ENCODE data around the gene NBPF12. TPM values are rescaled to one million over a fixed set of nuclear protein-coding genes. Genes with fewer than 3 reads are reported as not detected.
"Not testable (repeated sequence)": the region's sequence is repeated elsewhere in the genome, so short reads cannot be mapped to it uniquely, and the experiment has no call there.

NBPF12 gene, protein sequence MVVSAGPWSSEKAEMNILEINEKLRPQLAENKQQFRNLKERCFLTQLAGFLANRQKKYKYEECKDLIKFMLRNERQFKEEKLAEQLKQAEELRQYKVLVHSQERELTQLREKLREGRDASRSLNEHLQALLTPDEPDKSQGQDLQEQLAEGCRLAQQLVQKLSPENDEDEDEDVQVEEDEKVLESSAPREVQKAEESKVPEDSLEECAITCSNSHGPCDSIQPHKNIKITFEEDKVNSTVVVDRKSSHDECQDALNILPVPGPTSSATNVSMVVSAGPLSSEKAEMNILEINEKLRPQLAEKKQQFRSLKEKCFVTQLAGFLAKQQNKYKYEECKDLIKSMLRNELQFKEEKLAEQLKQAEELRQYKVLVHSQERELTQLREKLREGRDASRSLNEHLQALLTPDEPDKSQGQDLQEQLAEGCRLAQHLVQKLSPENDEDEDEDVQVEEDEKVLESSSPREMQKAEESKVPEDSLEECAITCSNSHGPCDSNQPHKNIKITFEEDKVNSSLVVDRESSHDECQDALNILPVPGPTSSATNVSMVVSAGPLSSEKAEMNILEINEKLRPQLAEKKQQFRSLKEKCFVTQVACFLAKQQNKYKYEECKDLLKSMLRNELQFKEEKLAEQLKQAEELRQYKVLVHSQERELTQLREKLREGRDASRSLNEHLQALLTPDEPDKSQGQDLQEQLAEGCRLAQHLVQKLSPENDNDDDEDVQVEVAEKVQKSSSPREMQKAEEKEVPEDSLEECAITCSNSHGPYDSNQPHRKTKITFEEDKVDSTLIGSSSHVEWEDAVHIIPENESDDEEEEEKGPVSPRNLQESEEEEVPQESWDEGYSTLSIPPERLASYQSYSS (N-terminal part only)
- polyA plus RNA-seq (ENCODE audit: insufficient read length in 10 of 10): 10 to 100 TPM in 7 of 10 donors, 1 to 10 TPM in 3; 6.1 to 20.3 (median 12.1) TPM
- long read RNA-seq, donor 1: 0 reads
- long read RNA-seq, donor 2: 0 reads
- long read RNA-seq, donor 3: 0 reads
- long read RNA-seq, donor 4: 0 reads
- long read RNA-seq, donor 5: 0 reads
- long read RNA-seq, donor 6: 0 reads
- long read RNA-seq, donor 7: 0 reads
- long read RNA-seq, donor 8: 0 reads
- long read RNA-seq, donor 9: 0 reads

DNA sequence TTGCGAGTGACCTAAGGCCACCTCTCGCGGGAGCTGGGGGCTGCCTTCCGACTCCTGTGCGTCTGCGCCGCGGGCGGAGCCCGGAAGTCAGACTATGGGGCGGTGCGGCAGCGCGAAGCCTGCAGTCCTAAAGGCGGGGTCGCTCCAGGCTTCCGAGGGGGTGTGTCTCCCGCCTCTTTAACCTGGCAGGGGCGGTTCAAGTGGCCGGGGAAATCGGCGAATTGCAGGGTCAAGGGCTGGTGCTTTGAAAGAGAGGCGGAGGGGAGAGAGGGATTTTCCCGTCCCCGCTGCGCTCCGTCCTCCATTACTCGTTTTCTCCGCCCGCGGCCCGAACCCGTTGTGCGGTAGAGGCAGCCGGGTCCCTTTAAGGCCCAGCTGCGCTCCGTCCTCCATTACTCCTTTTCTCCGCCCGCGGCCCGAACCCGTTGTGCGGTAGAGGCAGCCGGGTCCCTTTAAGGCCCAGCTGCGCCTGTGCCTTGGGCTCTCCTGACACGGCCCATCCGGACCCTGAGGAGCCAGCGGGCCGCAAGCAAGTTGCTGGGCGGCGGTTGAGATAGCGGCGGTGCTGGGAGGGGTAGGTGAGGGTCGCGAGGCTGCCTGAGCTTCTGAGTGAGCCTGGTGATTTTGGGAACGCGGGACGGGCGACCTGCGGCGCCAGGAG is at the start of gene NBPF12:
TSS of gene NBPF12 (plus strand) at position 83 of the 661 bp plus-strand sequence. CDS start 21,820 bp downstream, outside the sequence.
- peak; percentile 74 to 91 (median 87) for DNase-seq

DNA sequence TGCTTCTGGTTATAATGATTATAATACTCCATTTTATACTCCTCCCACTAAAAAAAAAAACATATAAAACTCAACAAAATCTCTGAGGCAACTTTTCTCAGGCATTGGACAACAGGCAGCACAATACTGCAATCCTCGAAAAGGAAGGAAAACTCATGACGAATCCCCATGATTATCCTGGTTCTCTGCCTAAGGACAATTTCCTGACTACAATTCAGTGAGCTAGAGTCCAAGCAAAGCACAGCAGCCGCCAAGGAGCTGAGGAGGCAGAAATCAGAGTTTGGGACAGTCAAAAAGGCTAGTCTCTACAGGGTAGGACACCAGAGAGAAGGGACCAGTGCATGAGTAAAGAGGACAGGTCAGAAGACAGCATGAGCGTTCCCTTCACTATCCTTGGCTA is 46.8 kb upstream of the NBPF12 start:
- DNase-seq: not testable (repeated sequence)

DNA sequence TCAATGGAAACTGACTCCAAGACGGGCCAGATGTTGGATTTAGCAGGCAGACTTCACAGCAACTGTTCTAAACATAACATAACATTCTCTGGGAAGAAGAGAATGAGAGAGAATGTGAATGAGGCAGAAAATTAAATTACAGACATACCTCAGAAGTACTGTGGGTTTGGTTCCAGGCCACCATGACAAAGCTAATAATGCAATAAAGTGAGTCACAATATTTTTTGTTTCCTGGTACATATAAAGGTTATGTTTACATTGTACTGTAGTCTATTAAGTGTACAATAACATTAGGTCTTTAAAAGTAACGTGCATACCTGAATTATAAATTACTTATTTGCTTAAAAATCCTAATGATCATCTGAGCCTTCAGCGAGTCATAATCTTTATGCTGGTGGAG is 45.8 kb upstream of the NBPF12 start:
- DNase-seq: not testable (repeated sequence)

DNA sequence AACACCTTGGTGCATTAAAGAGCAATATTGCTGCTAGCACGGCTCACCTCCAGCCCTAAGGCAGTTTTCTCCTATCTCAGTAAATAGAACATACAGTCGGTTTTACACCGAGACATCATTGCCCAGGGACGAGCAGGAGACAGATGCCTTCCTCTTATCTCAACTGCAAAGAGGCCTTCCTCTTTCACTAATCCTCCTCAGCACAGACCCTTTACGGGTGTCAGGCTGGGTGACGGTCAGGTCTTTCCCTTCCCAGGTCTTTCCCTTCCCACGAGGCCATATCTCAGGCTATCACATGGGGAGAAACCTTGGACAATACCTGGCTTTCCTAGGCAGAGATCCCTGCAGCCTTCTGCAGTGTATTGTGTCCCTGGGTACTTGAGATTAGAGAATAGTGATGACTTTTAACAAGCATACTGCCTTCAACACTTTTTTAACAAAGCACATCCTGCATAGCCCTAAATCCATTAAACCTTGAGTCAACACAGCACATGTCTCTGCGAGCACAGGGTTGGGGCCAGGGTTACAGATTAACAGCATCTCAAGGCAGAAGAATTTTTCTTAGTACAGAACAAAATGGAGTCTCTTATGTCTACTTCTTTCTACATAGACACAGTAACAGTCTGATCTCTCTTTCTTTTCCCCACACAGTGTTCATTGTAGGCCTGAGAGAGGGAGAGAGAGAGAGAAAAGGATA is 30.4 kb upstream of the NBPF12 start:
- DNase-seq: not testable (repeated sequence)

DNA sequence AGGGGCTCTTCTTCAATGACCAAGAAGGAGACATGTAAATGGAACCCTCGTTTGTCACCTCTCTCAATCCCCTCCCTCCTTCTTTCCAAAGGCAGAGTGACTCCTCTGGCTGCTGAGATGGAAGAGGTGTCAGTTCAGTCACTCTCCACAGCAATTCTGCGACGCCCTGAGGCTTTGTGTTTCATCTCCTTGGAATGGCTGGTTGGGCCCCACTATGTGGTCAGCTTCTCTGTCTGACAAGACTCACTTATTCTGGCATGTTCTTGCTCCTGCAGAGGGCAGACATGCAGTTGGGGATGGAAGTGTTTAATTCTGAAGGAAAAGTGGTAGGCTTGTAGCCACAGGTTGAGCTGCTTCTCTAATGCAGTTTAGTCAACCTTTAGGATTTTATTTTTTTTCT is 25.1 kb upstream of the NBPF12 start:
- DNase-seq: not testable (repeated sequence)

DNA sequence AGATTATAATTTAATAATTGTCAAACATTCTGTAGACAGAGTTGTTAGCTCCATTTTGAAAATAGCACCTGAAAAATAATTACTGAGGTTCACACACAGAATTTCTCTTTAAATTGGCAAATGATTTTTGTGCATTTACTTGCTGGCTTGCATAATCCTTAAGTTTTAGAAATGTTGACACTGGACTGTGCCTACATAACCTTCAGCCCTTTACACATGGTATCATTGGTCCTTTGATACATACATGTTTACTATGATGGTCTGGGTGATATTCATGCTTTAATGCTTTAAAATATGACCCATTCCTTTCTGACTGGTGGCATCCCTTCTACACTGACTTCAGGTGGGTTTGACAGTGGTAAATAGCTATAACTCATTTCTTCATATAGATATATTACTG is 17.3 kb upstream of the NBPF12 start:
- not testable (repeated sequence) for DNase-seq

DNA sequence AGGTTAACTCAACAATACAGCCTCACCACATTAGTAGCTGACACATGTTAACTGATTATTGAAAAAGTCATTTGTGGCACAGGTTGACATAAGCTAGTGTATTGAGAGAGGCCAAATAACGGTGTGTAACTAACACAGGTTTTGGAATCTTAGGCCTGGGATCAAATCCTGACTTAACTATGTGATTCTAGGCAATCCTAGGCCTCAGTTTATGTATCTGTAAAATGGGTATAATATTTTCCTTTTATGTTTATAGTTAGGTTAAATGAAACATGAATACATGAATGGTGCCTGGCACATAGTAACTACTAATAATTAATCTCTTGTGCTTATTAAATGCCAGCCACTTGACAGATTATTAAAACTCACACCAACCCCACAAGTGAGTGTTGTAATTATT is 15.5 kb upstream of the NBPF12 start:
- DNase-seq: not testable (repeated sequence)

DNA sequence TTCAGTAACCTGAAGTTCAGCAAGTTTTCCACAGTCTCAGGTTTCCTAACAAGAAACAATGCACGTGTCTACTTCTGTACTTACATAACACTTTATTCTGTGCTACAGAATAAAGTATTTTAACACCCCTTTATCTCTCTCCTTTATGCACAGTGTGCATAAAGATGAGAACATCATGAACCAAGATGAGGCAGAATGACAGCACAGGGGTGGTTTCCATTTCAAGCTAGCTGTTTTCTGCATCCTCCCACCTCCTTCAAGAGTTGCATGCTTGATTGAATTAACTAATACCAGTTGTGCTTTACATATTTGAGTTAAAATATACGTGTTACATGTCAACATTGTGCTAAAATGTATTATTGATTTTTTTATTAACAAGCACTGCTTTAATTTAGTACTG is 14.0 kb upstream of the NBPF12 start:
- DNase-seq: not testable (repeated sequence)

DNA sequence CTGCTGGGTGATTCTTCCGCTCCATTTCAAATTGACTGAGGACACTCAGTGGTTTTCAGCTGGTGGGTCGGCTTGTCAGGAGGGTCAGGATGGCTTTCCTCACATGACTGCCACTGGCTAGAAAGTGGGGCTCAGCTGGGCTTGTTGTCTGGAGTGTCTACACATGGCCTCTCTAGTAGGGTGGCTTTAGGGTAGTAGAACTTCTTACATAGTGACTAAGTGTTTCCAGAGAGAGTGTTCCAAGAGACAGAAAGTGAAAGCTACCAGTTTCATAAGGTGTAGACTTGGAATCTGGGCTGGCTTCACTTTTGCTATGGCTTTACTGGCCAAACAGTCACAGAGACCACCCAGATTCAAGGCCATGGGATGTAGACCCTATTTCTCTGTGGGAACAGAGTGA is 11.7 kb upstream of the NBPF12 start:
- DNase-seq: not testable (repeated sequence)

DNA sequence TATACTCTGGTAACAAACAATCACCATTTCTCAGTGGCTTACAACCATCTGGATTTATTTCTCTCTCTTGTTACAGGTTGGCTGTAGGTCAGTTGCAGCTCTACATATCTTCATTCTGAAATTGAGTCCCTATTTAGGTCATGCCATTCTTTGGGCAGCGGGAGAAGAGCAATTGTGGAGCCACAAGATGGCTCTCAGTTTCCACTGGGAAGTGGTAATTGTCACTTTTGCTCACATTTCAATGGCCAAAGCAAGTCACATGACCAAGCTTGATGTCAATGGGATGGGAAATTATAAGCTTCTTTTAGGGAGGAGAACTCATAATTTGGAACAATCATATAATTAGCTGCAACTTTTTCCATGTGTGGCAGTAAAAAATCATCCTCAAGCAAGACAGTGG is 7.9 kb upstream of the NBPF12 start:
- DNase-seq: not testable (repeated sequence)

DNA sequence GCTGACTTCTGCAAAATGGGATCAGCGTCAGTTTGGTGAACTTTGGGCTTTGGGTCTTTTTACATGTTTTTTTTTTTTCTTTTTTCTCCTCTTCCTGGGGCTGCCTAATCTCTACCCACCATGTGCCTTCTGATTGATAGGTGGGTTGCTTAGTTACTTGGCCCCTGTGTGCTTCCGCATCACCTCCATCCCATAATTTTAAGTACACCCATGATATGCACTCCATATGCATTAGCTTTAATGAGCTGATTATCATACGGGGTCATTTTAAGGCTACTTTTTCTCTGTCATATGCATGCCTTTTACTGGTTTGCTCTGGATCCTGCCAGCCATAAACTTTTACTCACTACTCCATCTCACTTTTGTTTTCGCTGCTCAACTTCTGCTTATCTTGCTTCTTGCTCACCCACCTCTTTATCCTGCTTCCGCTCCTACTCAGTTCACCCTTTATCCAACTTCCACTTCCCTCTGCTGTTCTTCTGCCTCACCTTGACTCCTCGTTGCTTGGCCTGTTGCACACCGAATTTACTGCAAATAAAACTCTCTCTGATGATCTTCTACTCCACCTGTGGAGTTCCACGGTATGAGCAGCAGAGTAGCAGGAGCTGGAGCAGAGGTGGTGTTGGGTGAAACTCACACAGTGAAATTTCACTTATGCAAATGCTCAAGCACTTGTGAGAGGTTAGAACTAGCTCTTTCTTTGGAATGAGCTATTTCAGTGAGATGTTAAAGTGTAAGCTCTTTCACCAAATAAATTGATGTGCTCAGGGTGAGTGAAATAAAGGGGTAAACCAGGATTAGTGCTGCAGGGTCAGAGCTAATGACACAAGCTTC is 3.5 kb upstream of the NBPF12 start:
- not testable (repeated sequence) for DNase-seq

DNA sequence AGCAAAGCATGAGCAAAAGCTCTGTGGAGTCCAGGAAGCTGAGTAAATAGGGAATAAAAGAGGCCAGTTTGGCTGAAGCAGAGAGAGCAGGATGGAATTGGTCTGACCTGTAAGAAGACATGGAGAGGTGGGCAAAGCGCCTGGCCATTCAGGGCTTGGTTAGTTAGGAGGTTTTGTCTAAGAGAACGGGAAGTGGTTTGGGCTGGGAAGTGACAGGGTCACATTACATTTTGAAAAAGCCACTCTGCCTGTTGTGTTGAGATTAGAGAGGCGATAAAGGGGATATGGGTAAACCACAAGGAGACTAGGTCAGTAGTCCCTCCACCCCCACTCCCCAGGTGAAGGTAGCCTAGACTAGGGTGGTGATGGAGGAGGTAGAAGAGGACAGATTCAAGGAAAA is 662 bp upstream of the NBPF12 start:
- not testable (repeated sequence) for DNase-seq

DNA sequence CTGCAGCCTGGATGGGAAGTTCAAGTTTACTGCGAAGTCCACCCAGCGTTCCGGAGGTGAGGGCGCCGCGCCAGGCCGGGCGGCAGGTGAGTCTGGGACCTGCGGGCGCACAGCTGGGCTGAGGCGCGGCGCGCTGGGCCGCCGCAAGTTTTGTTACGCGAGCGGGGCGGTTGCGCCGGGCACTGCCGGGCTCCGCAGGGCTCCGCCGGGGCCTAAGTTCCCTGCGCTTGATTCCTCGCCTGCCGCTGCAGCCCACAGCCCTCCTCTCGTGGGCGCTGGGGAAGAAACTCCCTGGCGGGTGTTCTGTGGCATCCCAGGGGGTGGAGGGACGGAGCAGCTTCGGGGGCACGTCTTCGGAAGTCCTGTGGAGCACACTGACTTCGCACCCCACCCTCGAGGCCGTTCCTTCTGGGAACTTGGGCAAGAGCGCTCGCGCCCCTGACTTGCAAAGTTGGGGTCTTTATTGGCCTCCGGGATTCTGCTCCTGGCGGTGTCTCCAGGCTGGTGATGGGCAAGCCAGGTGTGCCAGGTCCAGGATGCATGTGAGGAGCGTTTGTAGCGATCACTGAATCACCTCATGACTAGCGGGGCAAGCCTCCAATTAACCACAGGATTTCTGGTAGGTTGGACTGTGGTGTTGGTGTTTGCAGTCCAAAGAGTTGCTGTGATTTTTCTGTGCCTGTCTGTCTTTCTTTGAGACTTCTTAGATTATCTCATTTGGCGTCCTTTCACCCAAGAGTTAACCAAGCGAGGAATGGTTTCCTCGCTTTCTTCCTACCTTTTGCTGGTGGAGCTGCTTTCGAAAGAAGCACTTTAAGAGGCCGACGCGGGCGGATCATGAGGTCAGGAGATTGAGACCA is 1.0 kb downstream of the NBPF12 start:
- peak in 2 of 3 donors; percentile 24 to 52 for DNase-seq

DNA sequence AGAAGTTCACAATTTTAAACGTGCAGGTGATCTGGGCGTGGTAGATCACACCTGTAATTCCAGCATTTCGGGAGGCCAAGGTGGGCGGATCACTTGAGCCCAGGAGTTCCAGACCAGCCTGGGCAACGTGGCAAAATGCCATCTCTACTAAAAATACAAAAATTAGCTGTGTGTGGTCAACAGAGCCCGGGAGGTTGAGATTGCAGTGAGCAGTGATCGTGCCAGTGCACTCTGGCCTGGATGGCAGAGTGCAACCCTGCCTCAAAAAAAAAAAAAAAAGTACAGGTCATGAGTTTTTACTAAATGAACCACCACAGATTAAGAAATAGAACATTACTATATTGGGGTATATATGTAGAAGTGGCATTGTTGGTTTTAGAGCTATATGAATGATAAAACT is 2.2 kb downstream of the NBPF12 start:
- DNase-seq: not testable (repeated sequence)

DNA sequence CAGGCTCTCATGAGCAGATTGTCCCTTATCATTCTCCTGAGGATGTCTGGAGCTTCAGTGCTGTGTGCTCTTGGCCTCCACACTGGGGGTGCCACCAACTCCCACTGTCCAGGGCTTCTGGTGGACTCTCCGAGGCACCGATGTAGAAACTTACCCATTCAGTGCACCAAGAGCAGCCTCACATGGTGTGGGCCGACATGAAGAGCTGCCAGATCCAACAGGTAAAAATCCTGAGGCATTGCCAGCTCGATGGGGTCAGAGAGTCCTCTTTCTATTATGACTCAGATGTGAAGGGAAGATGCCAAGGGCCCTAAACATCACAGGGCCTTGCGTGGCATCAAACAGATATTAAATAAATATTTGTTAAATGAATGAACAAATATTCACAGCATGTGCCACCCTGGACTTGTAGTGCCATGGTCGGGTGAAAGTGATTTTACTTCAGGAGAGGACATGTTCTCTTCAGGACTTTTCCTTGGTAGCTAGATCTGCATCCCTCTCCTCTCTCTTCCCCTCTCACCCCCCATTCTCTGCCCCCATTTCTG is 5.3 kb downstream of the NBPF12 start:
- not testable (repeated sequence) for DNase-seq

DNA sequence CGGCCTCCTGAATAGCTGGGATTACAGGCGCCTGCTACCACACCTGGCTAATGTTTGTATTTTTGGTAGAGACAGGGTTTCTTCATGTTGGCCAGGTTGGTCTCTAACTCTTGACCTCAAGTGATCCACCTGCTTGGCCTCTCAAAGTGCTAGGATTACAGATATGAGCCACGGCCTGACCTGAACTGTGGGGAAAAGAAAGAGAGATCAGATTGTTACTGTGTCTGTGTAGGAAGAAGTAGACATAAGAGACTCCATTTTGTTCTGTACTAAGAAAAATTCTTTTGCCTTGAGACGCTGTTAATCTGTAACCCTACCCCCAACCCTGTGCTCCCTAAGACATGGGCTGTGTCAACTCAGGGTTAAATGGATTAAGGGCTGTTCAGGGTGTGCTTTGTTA is 10.0 kb downstream of the NBPF12 start:
- DNase-seq: not testable (repeated sequence)

DNA sequence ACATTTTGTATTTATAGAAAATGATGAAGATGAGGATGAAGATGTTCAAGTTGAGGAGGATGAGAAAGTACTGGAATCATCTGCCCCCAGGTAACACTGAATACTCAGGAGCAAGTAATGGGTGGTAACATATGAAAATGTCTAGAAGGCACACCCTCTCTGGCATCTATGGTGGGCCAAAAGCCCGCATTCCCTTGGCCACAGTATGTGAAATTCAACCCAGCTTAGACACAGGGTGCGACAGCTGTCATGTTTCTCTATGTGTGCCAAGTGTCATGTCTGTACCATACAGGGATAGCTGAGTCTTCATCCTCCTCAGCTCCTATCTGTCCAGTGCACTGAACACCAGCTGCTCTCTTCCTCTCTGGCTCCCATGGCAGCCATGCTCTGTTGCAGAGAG is 26.2 kb downstream of the NBPF12 start:
- DNase-seq: peak; percentile 53 to 67 (median 60)

DNA sequence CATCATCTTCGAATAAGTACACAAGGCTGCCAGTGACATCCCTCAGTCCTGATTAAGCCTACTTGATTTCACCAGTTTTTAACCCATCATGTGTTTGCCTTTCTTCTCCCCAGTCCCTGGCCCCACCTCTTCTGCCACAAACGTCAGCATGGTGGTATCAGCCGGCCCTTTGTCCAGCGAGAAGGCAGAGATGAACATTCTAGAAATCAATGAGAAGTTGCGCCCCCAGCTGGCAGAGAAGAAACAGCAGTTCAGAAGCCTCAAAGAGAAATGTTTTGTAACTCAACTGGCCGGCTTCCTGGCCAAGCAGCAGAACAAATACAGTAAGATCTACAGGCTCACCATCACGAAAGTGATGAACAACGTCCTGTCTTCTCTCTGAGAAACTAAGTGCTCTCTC is 28.2 kb downstream of the NBPF12 start:
- DNase-seq: peak in 1 of 3 donors; percentile 13

DNA sequence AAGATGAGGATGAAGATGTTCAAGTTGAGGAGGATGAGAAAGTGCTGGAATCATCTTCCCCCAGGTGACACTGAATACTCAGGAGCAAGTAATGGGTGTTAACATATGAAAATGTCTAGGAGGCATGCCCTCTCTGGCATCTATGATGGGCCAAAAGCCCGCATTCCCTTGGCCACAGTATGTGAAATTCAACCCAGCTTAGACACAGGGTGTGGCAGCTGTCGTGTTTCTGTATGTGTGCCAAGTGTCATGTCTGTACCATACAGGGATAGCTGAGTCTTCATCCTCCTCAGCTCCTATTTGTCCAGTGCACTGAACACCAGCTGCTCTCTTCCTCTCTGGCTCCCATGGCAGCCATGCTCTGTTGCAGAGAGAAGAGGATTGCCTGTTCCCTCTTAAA is 32.5 kb downstream of the NBPF12 start:
- DNase-seq: peak; percentile 30 to 53 (median 34)

Measured in muscle of back (tissue), 13 donors.